HG03439 (cell line): Measurements from ENCODE around the gene FNBP1.

Experiments
- ATAC-seq: cut with Tn5 transposase; IDR thresholded peaks from one replicate; pipeline ENCODE4 v1.9.1; 2021; ENCODE audit warnings: mild to moderate bottlenecking, moderate library complexity; ENCODE audit not compliant: unreplicated experiment

Gene FNBP1

GRCh38 chr9:130045725-130046450 lies 2.9 kb upstream of the FNBP1 start:
- no peak for ATAC-seq

- no peak for ATAC-seq
Measured at GRCh38 chr9:130043654-130044623, 950 bp upstream of the FNBP1 start.

GRCh38 chr9:130042406-130042884 lies 544 bp downstream of the FNBP1 start:
- no peak for ATAC-seq

- ATAC-seq, result no peak
Measured at GRCh38 chr9:130041648-130042405, 1.2 kb downstream of the FNBP1 start.

GRCh38 chr9:130040984-130041647 lies 1.9 kb downstream of the FNBP1 start:
- ATAC-seq, result no peak

GRCh38 chr9:130039528-130040147 lies 3.4 kb downstream of the FNBP1 start:
- ATAC-seq, result no peak

- ATAC-seq, result no peak
Measured at GRCh38 chr9:130036099-130036498, 6.9 kb downstream of the FNBP1 start.

- no peak for ATAC-seq
Measured at GRCh38 chr9:130034570-130034969, 8.4 kb downstream of the FNBP1 start.

- ATAC-seq, result no peak
Measured at GRCh38 chr9:130030651-130031127, 12.3 kb downstream of the FNBP1 start.

GRCh38 chr9:130029223-130029973 lies 13.6 kb downstream of the FNBP1 start:
- no peak for ATAC-seq

GRCh38 chr9:130028493-130029222 lies 14.3 kb downstream of the FNBP1 start:
- no peak for ATAC-seq

- no peak for ATAC-seq
Measured at GRCh38 chr9:130027533-130028365, 15.2 kb downstream of the FNBP1 start.

- ATAC-seq, result no peak
Measured at GRCh38 chr9:130026583-130027340, 16.2 kb downstream of the FNBP1 start.

- no peak for ATAC-seq
Measured at GRCh38 chr9:130024597-130024994, 18.4 kb downstream of the FNBP1 start.

- ATAC-seq, result no peak
Measured at GRCh38 chr9:130023994-130024596, 18.9 kb downstream of the FNBP1 start.

- ATAC-seq, result no peak
Measured at GRCh38 chr9:130023144-130023787, 19.7 kb downstream of the FNBP1 start.
